Mononuclear cell (primary cell): ENCODE measurements around the gene CLDN4. TPM values are rescaled to one million over a fixed set of nuclear protein-coding genes. Genes with fewer than 3 reads are reported as not detected.
"Not testable (repeated sequence)": the region's sequence is repeated elsewhere in the genome, so short reads cannot be mapped to it uniquely, and the experiment has no call there.

Experiments used
- H3K27me3 ChIP-seq: 2 replicates; pipeline ENCODE4 v1.6.0; 2011; ENCODE audit warnings: low read length, control low read depth; ENCODE audit not compliant: insufficient read depth
- H3K4me1 ChIP-seq: 2 replicates; pipeline ENCODE4 v1.5.1; 2011; ENCODE audit warnings: mild to moderate bottlenecking, low read length, control low read depth; ENCODE audit not compliant: insufficient read depth
- H3K4me3 ChIP-seq: 2 replicates; pipeline ENCODE4 v1.5.1; 2011; ENCODE audit warnings: mild to moderate bottlenecking, low read length, moderate library complexity
- H3K9me3 ChIP-seq: 2 replicates; pipeline ENCODE4 v1.5.1; 2011; ENCODE audit warnings: low read depth, mild to moderate bottlenecking, control low read depth, low read length
- total RNA-seq: library from RNA; depleted of rRNA; stranded (reverse); fragments of >200 nt; gene quantifications from one replicate; pipeline ENCODE4 v1.2.3, GENCODE V29; 2012

The CLDN4 gene
- total RNA-seq, 1 donor = 0.10 TPM

- Histone ChIP-seq H3K4me1 (peaks cover 17% of the 10 kb centered on the region), H3K27me3 (no peaks in the 10 kb centered on the region), H3K4me3 (no peak overlapping the region), H3K9me3 (no peaks in the 10 kb centered on the region)
Measured at GRCh38 chr7:73831834-73832651, 1.2 kb downstream of the CLDN4 start.

GRCh38 chr7:73832806-73833205 lies 2.0 kb downstream of the CLDN4 start:
- Histone ChIP-seq H3K4me3 (no peak overlapping the region), H3K4me1 (peaks cover 9% of the 10 kb centered on the region), H3K27me3 (no peaks in the 10 kb centered on the region), H3K9me3 (no peaks in the 10 kb centered on the region)

GRCh38 chr7:73833251-73833919 lies 2.6 kb downstream of the CLDN4 start:
- Histone ChIP-seq H3K27me3 (no peaks in the 10 kb centered on the region), H3K4me1 (peaks cover 4% of the 10 kb centered on the region), H3K4me3 (no peak overlapping the region), H3K9me3 (no peaks in the 10 kb centered on the region)

GRCh38 chr7:73834626-73835191 lies 3.9 kb downstream of the CLDN4 start:
- Histone ChIP-seq H3K4me1 (no peaks in the 10 kb centered on the region), H3K4me3 (no peak overlapping the region), H3K27me3 (no peaks in the 10 kb centered on the region), H3K9me3 (no peaks in the 10 kb centered on the region)

DNA sequence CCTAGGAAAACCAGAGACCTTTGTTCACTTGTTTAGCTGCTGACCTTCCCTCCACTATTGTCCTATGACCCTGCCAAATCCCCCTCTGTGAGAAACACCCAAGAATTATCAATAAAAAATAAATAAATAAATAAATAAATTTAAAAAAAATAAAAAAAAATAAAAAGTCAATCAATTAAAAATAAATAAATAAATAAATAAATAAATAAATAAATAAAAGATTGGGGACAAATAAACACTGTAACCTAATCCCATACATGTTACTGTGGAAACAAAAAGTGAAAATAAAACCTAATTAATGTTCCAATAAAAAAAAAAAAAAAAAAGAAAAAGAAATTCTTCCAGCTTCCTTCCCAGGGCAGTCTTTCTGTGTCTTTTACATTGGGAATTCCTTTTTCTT lies 6.4 kb downstream of the CLDN4 start:
- H3K27me3 ChIP-seq, H3K4me1 ChIP-seq, H3K9me3 ChIP-seq, H3K4me3 ChIP-seq: not testable (repeated sequence)

DNA sequence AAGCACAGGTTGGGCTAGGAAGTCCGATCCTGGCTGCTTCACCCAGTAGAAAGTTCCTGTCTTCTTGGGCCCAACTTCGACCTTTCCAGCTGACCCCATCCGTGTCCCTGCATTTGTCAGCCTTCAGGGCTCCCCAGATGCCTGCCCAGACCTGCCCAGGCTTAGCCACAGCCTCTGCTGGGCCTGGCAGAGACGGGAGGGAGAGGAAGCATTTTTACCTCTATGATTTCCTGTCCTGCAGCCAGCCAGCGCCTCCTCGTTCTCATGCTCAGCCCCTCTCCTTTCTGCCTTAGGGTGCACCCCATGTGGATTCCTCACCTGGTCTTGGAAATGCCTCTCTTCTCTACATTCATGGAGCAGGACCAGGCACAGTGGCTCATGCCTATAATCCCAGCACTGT lies 7.8 kb downstream of the CLDN4 start:
- H3K9me3 ChIP-seq = no peaks in the 10 kb centered on the region
- peaks cover 18% of the 10 kb centered on the region for H3K4me1 ChIP-seq
- H3K27me3 ChIP-seq = no peaks in the 10 kb centered on the region
- H3K4me3 ChIP-seq = no peak overlapping the region

DNA sequence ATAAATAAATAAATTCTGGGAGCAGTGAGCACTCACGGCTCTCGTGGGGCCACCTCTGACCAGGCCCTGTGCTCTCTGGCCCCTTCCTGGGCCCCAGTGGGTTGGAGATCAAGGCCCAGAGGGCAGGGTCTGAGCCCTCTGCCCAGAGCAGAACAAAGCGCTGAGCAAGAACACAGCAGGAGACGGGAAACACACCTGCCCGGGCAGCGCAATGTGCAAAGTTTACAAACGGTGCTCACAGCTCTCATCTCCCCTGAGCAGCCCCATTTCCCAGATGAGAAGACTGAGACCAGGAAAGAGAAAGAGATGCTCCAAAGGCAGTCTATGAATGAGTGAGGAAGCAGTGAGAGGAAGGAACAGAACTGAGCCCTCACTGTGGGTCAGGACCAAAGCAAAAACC lies 8.5 kb downstream of the CLDN4 start:
- Histone ChIP-seq H3K9me3 (no peaks in the 10 kb centered on the region), H3K4me3 (no peak overlapping the region), H3K27me3 (no peaks in the 10 kb centered on the region), H3K4me1 (peaks cover 24% of the 10 kb centered on the region)

- Histone ChIP-seq H3K27me3 (no peaks in the 10 kb centered on the region), H3K4me3 (no peak overlapping the region), H3K4me1 (peaks cover 32% of the 10 kb centered on the region), H3K9me3 (no peaks in the 10 kb centered on the region)
Measured at GRCh38 chr7:73839743-73840714, 9.2 kb downstream of the CLDN4 start.

GRCh38 chr7:73840715-73841379 lies 10.1 kb downstream of the CLDN4 start:
- no peaks in the 10 kb centered on the region for H3K27me3 ChIP-seq
- H3K4me1 ChIP-seq = peaks cover 40% of the 10 kb centered on the region
- H3K4me3 ChIP-seq = no peak overlapping the region
- H3K9me3 ChIP-seq = no peaks in the 10 kb centered on the region

DNA sequence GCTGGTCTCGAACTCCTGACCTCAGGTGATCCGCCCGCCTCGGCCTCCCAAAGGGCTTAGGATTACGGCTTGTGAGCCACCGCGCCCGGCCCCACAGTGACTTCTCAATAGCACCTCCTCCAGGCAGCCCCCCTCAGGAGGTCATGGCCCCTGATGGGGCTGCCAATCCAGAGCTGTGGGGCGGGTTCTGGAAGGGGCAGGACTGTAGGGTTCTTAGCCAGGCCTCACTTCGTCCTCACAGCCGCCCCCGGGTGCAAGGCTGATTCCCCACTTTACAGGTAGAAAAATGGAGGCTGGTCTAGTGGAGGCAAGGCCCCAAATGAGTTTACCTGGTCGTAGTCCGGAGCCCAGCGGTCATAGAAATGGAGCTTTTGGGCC lies 10.9 kb downstream of the CLDN4 start:
- H3K4me3 ChIP-seq = no peak overlapping the region
- no peaks in the 10 kb centered on the region for H3K9me3 ChIP-seq
- no peaks in the 10 kb centered on the region for H3K27me3 ChIP-seq
- peaks cover 48% of the 10 kb centered on the region for H3K4me1 ChIP-seq

- H3K4me3 ChIP-seq = peak within 1 kb of the TSS; percentile 48
- no peaks in the 10 kb centered on the region for H3K9me3 ChIP-seq
- H3K4me1 ChIP-seq = peaks cover 52% of the 10 kb centered on the region
- no peaks in the 10 kb centered on the region for H3K27me3 ChIP-seq
Measured at GRCh38 chr7:73842067-73842976, 11.5 kb downstream of the CLDN4 start, which contains the start of gene METTL27. Gene METTL27, minus strand, starts transcription at chr7:73842516. Its CDS starts 376 bp downstream, at chr7:73842140.

- no peaks in the 10 kb centered on the region for H3K27me3 ChIP-seq
- H3K4me3 ChIP-seq = no peak overlapping the region
- H3K9me3 ChIP-seq = no peaks in the 10 kb centered on the region
- peaks cover 52% of the 10 kb centered on the region for H3K4me1 ChIP-seq
Measured at GRCh38 chr7:73844131-73844547, 13.3 kb downstream of the CLDN4 start.

DNA sequence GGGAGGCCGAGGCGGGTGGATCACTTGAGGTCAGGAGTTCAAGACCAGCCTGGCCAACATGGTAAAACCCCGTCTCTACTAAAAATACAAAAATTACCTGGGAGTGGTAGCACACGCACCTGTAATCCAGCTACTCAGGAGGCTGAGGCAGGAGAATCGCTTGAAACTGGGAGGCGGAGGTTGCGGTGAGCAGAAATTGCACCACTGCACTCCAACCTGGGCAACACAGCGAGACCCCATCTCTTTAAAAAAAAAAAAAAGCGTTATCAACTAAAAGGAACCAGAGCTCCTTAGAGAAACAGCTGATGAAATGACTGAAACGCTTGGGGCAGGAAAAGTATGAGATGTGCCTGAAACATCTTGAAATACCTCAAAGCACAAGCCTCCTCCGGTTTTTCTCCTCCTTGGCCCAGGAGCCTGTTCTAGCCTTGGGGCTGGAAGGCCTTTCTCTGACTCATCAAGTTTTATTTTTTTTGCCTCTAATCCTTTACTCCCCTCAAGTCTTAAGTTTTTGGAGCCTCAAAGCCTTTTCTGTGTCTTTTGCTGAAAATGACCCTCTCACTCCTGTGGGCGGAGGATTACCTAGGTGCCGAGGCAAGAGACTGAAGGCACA lies 14.2 kb downstream of the CLDN4 start:
- Histone ChIP-seq H3K4me3 (no peak overlapping the region), H3K9me3 (no peaks in the 10 kb centered on the region), H3K27me3 (no peaks in the 10 kb centered on the region), H3K4me1 (peaks cover 52% of the 10 kb centered on the region)
